ENCODE data around the gene ABCF2. TPM values are rescaled to one million over a fixed set of nuclear protein-coding genes. Genes with fewer than 3 reads are reported as not detected.

The ABCF2 gene
- total RNA-seq, 1 experiment from 2014 or later = 69.0 TPM

- H3K27ac ChIP-seq (ENCODE audit: low read depth, low read length, poor library complexity, severe bottlenecking) = no peak overlapping the region
- ChIA-PET POLR2A (ENCODE audit: low non-redundant PET) (no interaction called here), CTCF (interaction anchor here (0.6 kb wide), 1 partner anchor 9 kb away, joined by 4 read pairs; no protein-coding TSS in a partner anchor)
- peak overlapping the region; percentile 44 for H3K4me3 ChIP-seq (ENCODE audit: low read depth, low read length, poor library complexity, severe bottlenecking)
- no peaks in the 10 kb centered on the region for H3K9me3 ChIP-seq (ENCODE audit: low read depth, low read length, poor library complexity, severe bottlenecking)
- no TSS peak for BruUV-seq (replicated peaks)
- H3K36me3 ChIP-seq (ENCODE audit: insufficient read depth, low read length, poor library complexity, severe bottlenecking) = peaks cover 9% of the 10 kb centered on the region
- no peak for TF ChIP-seq CTCF (conservative IDR thresholded peaks at IDR 0.05; ENCODE audit: low read depth, low read length)
- TF ChIP-seq EZH2 (IDR thresholded peaks at IDR 0.05; ENCODE audit: borderline replicate concordance, low read depth, low read length, poor library complexity, severe bottlenecking) = no peak
- intact Hi-C loops (cut with micrococcal nuclease; ENCODE audit: unreplicated experiment) = no loop called here
- no peaks in the 10 kb centered on the region for H3K27me3 ChIP-seq (replicated peaks; ENCODE audit: insufficient read depth, low read depth, low read length, poor library complexity)
- DNase-seq (ENCODE audit: low spot score) = no peak
- H3K4me1 ChIP-seq (ENCODE audit: insufficient read depth, low read length, poor library complexity, severe bottlenecking) = peaks cover 69% of the 10 kb centered on the region
Observed at GRCh38 chr7:151246102-151246850, 19.3 kb upstream of the ABCF2 start.

GRCh38 chr7:151245360-151246101 is 18.5 kb upstream of the ABCF2 start:
- H3K4me3 ChIP-seq (ENCODE audit: low read depth, low read length, poor library complexity, severe bottlenecking) = peak overlapping the region; percentile 44
- no peaks in the 10 kb centered on the region for H3K9me3 ChIP-seq (ENCODE audit: low read depth, low read length, poor library complexity, severe bottlenecking)
- ChIA-PET CTCF (interaction anchor here (0.6 kb wide), 1 partner anchor 10 kb away, joined by 4 read pairs; no protein-coding TSS in a partner anchor), POLR2A (ENCODE audit: low non-redundant PET) (no interaction called here)
- peak; percentile 59 for TF ChIP-seq CTCF (conservative IDR thresholded peaks at IDR 0.05; ENCODE audit: low read depth, low read length)
- no peak for TF ChIP-seq EZH2 (IDR thresholded peaks at IDR 0.05; ENCODE audit: borderline replicate concordance, low read depth, low read length, poor library complexity, severe bottlenecking)
- H3K4me1 ChIP-seq (ENCODE audit: insufficient read depth, low read length, poor library complexity, severe bottlenecking) = peaks cover 61% of the 10 kb centered on the region
- no TSS peak for BruUV-seq (replicated peaks)
- H3K27ac ChIP-seq (ENCODE audit: low read depth, low read length, poor library complexity, severe bottlenecking) = no peak overlapping the region
- no peaks in the 10 kb centered on the region for H3K27me3 ChIP-seq (replicated peaks; ENCODE audit: insufficient read depth, low read depth, low read length, poor library complexity)
- intact Hi-C loops (cut with micrococcal nuclease; ENCODE audit: unreplicated experiment) = no loop called here
- DNase-seq (ENCODE audit: low spot score) = peak; percentile 68
- peaks cover 16% of the 10 kb centered on the region for H3K36me3 ChIP-seq (ENCODE audit: insufficient read depth, low read length, poor library complexity, severe bottlenecking)

- no peak for DNase-seq (ENCODE audit: low spot score)
- no peak overlapping the region for H3K27ac ChIP-seq (ENCODE audit: low read depth, low read length, poor library complexity, severe bottlenecking)
- peaks cover 20% of the 10 kb centered on the region for H3K36me3 ChIP-seq (ENCODE audit: insufficient read depth, low read length, poor library complexity, severe bottlenecking)
- ChIA-PET CTCF (interaction anchor here (1.0 to 1.5 kb wide), 6 partner anchors 9 to 159 kb away, joined by 3 to 9 read pairs (median 4); partner anchors contain the start of genes ABCF2 and CHPF2), POLR2A (ENCODE audit: low non-redundant PET) (no interaction called here)
- no TSS peak for BruUV-seq (replicated peaks)
- no peak for TF ChIP-seq CTCF (conservative IDR thresholded peaks at IDR 0.05; ENCODE audit: low read depth, low read length)
- no peak for TF ChIP-seq EZH2 (IDR thresholded peaks at IDR 0.05; ENCODE audit: borderline replicate concordance, low read depth, low read length, poor library complexity, severe bottlenecking)
- peaks cover 56% of the 10 kb centered on the region for H3K4me1 ChIP-seq (ENCODE audit: insufficient read depth, low read length, poor library complexity, severe bottlenecking)
- no peaks in the 10 kb centered on the region for H3K27me3 ChIP-seq (replicated peaks; ENCODE audit: insufficient read depth, low read depth, low read length, poor library complexity)
- H3K9me3 ChIP-seq (ENCODE audit: low read depth, low read length, poor library complexity, severe bottlenecking) = no peaks in the 10 kb centered on the region
- peak overlapping the region; percentile 44 for H3K4me3 ChIP-seq (ENCODE audit: low read depth, low read length, poor library complexity, severe bottlenecking)
- intact Hi-C loops (cut with micrococcal nuclease; ENCODE audit: unreplicated experiment) = no loop called here
Observed at GRCh38 chr7:151244841-151245346, 17.9 kb upstream of the ABCF2 start.

Data from A673 (cell line).